ENCODE measurements around the gene AHCYL1.

DNA sequence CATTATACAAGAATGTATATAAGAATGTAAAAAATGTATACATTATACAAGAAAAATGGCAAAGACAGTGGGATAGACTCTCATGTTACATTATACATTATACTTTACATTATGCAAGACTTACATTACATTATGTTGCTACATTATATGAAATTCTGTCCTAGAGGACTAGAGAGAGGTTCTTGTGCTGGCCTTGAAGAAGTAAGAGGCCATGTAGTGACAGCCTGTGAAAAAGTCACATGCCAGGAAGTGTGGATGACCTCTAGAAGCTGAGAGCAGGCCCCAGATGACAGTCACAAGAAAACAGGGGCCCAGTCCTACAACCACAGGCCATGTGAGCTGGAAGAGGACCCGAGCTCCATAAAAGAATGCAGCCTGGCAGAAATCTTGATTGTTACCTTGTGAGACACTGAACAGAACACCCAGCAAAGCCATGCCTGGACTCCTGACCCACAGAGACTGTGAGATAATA, 30.5 kb upstream of the AHCYL1 start:
- TF ChIP-seq POLR2A (IDR thresholded peaks at IDR 0.05) (no peak), CTCF (IDR thresholded peaks at IDR 0.05) (no peak)

Data from thyroid gland (tissue), 4 donors.